ENCODE results near the gene GLRA2.

DNA sequence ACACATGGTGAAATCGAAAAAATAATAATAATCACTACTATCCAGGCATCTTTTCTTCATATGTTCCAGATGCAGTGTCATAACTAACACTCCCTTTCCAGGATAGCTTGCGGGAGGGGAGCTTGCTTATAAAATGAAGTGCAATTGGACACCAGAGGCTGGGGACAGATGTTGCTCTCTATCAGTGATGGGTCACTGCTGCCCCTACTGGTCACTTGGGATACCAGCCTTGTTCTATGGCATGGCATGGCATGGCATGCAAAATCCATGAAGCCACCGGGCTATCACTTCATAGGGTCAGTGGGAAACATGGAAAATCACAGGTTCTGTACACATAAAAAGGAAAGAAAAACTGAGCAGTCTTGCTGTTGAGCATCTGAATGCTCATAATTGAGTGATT, 168.1 kb downstream of the GLRA2 start:
- no peak for TF ChIP-seq SP1 (IDR thresholded peaks at IDR 0.05)
- TF ChIP-seq FOXA1 (IDR thresholded peaks at IDR 0.05), result no peak
- no peak for TF ChIP-seq FOXK2 (IDR thresholded peaks at IDR 0.05)
- TF ChIP-seq BHLHE40 (IDR thresholded peaks at IDR 0.05; ENCODE audit: borderline replicate concordance), result no peak
- TF ChIP-seq SUZ12 (IDR thresholded peaks at IDR 0.05), result no peak
- no peak for TF ChIP-seq ELF4 (IDR thresholded peaks at IDR 0.05)
- TF ChIP-seq L3MBTL2 (conservative IDR thresholded peaks at IDR 0.05), result no peak
- TF ChIP-seq, protein P1, sequence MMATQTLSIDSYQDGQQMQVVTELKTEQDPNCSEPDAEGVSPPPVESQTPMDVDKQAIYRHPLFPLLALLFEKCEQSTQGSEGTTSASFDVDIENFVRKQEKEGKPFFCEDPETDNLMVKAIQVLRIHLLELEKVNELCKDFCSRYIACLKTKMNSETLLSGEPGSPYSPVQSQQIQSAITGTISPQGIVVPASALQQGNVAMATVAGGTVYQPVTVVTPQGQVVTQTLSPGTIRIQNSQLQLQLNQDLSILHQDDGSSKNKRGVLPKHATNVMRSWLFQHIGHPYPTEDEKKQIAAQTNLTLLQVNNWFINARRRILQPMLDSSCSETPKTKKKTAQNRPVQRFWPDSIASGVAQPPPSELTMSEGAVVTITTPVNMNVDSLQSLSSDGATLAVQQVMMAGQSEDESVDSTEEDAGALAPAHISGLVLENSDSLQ (IDR thresholded peaks at IDR 0.05), result no peak
- no peak for TF ChIP-seq ZNF384 (IDR thresholded peaks at IDR 0.05)

All from HEK293T (cell line).